Stimulated activated CD4-positive, alpha-beta T cell treated with anti-CD3 and anti-CD28 coated beads, Interleukin-4, amount 100 ng/mL, for 24 hours (primary cell): ENCODE results near the gene IL1RL2.

Experiments used
- DNase-seq: peaks from one replicate; pipeline ENCODE4 v3.0.0-alpha.2; 2020

Gene IL1RL2

DNA sequence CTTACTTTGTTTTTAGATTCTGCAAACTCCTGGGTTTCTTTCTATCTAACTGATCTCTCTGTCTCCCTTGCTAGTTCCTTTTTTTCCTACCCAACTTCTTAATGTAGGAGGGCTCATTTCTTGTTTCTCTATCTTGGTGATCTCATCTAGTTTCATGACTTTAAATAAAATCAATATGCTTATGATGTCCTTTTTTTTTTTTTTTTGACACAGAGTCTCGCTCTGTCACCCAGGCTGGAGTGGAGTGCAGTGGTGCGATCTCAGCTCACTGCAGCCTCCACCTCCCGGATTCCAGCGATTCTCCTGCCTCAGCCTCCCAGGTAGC lies 82.3 kb downstream of the IL1RL2 start:
- DNase-seq, result no peak

DNA sequence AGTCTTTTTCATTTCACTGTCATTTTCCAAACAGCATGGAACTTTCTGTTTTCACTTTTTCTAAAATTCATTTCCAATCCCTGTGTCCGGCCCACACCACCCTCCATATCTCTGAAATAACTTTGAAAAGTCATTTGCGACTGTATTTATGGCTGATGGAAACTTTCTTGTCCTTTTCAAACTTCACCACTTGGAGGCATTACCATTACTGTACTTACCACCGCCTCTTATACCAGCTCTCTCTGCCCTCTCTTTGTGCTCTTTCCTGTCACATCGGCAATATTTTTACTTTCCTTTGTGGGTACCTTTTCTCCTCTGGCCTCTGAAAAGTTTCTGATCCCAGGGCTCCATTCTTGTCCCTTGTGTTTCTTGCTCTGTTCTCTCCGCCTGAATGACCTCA lies 85.0 kb downstream of the IL1RL2 start:
- no peak for DNase-seq

DNA sequence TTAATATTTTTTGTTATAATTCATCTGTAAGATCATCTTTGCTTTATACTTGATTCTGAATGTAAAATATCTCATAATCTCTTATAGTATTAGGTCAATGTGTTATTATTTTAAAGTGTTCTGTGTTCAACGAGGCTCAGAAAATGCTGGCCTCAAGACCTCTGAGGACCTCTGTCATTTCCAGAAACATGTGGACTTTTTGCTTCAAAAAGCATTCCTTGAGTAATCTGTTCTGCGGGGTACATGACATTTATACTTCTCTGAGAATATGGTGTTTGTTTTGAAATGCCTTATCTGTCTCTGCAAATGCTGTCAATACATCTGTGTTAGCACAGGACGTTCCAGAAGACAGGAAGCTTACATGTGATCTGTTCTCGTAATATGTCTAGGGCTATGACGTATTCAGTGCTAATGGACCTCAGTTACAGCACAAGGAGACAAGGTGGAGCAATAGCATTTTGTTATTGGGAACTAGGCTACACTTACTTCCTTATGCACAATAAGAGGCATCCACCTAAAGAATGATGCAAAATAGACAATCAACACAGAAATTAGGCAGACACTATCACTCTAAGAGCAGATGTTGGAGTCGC lies 86.9 kb downstream of the IL1RL2 start:
- no peak for DNase-seq

DNA sequence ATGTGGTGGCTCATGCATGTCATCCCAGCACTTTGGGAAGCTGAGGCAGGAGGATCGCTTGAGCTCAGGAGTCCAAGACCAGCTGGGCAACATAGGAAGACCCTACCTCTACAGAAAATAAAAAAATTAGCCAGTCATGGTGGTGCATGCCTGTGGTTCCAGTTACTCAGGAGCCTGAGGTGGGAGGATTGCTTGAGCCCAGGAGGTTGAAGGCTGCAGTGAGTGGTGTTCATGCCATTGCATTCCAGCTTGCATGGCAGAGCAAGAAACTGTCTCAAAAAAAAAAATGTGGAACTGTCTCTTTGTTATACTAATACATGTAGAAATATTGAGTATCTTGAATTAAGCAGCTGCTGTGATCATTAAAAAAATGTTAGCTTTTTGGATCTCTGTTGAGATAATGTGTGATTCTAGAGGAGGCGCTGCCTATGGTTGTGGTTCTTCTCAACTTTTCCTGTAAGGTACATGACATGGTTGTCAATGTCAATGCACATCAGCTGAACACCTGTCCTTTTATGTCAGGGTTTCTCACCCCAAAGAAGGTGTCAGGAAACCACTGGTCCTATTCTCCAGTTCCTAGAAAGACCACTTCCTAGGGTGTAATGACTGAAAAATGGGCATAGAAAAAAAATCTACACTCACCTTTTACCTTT lies 89.9 kb downstream of the IL1RL2 start:
- DNase-seq, result no peak

DNA sequence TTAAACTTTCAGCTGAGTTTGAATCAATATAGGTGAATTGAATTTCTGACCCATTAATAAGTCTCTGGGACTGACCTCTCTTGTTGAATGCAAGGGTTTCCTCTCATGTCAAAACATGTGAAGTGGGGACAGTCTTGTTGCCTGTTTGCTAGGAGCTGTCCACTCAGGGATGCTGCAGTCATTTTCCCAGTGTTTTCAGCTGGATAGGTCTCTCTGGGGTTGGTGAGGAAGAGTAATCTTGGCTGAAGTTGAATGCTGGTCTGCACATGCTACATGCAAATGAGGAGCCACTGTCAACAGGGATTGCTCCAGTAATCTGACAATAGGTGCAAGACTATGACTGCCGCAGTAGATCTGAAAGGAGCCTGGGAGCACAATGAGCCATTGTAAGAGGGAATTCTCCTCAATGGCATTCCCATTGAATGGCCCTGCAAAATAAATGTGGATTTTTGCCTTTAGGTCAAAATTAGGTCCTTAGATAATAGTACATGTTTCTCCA lies 90.4 kb downstream of the IL1RL2 start:
- no peak for DNase-seq

DNA sequence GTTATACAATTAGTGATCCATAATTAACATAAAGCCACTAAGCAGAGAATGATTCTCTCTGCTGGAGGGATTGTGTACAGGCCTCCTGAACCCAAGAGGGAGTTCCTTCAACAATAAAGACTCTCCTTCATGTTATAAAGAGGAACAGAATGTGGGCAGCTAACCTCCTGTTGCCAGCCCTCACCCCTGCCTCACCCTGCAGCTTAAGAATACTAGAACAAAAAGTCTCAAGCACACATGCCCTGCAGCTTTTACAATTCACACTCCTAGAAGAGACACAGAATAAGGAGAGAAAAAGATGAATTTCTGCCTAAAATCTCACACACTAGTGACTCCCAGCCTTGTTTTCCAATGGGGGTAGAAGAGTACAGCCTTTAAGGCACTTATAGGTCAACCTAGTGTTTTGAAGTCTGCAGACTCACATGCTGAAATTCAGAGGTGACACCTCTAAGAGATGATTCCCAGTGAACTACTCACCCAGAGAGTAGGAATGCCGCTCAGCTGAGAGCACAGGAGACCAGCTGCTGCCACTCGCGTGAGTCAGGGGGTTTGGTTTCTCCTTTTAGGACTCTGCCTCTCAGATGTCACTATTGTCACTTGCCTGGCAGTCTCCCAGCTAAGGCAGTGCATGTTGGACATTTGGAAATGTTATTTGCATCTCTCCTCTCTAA lies 92.0 kb downstream of the IL1RL2 start:
- DNase-seq, result no peak

DNA sequence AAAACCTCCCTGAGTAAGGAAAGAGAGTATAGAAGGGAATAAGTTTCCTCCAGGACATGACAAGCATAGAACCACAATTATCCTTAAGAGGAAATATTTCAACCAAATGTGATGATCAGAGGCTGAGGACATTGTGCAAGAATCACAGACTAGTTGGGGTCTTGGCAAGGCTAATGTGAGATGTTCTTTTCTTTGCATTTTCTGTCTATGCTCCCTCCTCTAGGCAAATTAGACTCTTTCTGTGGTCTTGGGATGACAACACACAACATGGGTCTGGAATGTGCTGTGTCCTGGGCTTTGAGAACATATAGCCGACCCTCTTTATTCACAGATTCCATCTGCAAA lies 92.5 kb downstream of the IL1RL2 start:
- no peak for DNase-seq

DNA sequence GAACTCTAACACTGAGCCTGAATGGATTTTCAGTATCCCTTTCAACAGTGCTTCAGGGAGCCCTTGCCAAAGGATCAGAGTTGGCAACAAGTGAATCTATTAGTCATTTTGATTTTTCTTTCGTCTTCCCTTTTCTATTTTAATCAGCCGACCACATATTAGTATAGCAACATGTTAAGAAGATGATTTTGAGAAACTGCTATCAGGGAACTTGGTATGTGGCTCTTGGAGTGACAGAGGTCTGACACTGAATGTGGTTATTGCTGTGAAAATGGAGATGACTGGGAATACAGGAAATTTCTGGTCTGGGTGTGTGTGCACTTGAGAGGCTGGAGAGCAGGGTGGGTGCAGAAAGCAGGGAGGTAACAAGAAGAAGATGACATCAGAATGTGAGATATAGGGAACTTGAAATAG lies 95.9 kb downstream of the IL1RL2 start:
- no peak for DNase-seq

DNA sequence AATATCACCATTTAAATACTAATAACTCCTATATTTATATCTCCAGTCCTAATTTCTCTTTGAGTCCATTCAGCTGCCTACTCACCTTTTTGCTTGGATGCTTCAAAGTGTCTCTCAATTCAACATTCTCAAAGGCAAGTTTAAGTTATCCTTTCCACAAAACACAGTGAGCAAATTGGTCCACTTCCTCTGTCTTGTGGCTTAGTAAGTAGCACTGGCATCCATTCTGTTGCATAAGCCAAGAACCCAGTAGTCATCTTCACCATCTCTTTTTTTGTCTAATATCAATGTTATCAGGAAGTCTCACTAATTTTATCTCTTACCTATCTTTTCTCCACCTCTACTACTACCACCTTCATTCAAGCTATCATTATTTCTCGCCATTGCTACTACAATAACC lies 97.2 kb downstream of the IL1RL2 start:
- no peak for DNase-seq

DNA sequence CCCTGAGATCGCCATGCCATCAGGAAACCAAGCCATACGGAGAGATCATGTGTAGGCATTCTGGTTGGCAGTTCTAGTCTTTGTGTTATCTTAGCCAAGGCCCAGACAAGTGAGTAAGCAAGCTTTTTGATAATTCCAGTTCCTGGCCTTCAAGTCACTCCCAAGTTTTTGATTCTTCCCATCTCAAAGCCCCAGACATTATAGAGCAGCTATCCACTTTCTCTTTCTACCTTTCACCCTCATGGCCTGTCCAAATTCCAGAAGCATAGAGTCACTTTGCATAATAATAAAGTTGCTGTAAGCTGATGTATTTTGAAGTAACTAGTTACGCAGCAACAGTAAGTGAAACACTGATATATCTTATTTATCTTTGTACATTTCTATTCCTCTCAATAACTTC lies 97.8 kb downstream of the IL1RL2 start:
- DNase-seq, result no peak

DNA sequence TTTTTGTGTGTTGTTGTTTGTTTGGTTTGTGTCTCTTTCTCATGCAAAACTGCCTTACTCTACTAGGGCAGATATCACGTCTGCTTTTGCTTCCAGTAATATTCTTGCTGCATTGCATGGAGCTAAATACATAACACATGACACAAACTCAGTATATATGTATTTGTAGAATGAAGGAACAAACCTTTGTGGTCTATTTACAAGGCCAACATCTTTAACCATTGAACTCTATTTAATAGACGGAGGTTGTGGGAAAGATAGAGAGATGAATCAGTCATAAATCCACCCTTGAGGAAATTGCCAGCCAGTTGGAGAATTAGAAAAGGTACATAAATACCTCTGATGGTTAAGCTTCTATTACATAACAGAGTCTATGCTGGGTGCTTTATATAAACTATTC lies 98.5 kb downstream of the IL1RL2 start:
- no peak for DNase-seq

DNA sequence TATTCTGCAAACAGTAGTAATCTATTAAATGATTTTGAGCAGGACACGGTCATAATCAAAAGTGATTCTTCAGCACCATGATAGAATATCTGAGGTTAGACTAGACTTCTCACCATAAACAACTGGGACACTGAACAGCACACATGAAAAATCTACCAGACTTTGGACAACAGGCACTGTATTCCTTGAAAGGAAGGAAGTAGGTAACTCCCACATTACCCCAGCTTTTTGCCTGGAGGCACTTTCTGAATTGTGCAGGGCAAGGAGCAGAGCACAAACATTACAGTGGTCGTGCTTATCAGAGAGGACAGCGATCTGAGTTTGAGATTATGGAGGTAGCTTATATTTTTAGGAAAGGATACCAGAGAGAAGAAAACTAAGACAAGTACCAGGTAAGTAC lies 99.2 kb downstream of the IL1RL2 start:
- no peak for DNase-seq

DNA sequence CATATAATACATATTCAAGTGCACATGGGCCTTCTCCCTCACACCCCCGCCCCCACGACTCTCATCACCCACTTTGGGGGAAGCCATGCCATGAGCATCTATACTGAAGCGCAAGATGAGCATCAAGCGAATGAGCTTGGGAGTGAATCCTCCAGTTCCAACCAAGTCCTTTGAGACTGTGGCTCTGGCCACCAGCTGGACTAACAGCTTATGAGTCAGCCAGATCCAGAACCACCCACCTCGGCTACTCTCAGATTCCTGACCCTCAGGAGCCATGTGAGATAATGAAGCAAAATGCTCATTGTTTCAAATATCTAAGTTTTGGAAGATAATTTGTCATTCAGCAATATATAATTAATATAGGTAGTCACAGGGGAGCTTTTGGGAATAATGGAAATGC lies 102.3 kb downstream of the IL1RL2 start:
- no peak for DNase-seq
